ENCODE results near the gene INSIG1.

DNA sequence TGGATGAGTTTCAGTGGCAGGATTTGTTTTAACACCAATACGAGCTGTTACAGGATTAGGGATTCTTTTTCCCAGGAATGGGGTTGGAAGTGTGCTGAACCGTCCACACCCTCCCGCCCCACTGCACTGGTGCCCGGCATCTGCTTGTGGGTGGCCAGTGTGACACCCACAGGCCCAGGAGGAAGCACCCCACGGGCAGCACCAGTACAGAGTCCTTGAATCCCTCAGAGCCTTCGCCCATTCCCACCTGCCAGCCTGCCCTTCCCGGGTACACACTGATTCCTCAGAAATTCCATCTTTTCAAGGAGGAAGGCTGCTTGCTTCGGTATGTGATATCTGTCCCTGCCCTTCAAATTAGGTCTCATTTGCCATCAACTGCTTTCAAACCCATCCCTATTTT lies 15.4 kb downstream of the INSIG1 start:
- TF ChIP-seq, protein P1, sequence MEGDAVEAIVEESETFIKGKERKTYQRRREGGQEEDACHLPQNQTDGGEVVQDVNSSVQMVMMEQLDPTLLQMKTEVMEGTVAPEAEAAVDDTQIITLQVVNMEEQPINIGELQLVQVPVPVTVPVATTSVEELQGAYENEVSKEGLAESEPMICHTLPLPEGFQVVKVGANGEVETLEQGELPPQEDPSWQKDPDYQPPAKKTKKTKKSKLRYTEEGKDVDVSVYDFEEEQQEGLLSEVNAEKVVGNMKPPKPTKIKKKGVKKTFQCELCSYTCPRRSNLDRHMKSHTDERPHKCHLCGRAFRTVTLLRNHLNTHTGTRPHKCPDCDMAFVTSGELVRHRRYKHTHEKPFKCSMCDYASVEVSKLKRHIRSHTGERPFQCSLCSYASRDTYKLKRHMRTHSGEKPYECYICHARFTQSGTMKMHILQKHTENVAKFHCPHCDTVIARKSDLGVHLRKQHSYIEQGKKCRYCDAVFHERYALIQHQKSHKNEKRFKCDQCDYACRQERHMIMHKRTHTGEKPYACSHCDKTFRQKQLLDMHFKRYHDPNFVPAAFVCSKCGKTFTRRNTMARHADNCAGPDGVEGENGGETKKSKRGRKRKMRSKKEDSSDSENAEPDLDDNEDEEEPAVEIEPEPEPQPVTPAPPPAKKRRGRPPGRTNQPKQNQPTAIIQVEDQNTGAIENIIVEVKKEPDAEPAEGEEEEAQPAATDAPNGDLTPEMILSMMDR (IDR thresholded peaks at IDR 0.05) = no peak
- no peak for TF ChIP-seq POLR2A (IDR thresholded peaks at IDR 0.05)

Measured in adrenal gland (tissue), 5 donors.